ENCODE results near the gene ERBB2.

The ERBB2 gene

GRCh38 chr17:39767147-39767546 lies 67.3 kb downstream of the ERBB2 start:
- no peak for DNase-seq

- DNase-seq = peak; percentile 79
These were observed 70.2 kb downstream of the ERBB2 start for GRCh38 chr17:39769974-39770587.

- peak; percentile 41 for DNase-seq
These were observed 72.6 kb downstream of the ERBB2 start for GRCh38 chr17:39772415-39772814.

GRCh38 chr17:39772987-39773934 lies 73.4 kb downstream of the ERBB2 start:
- peak; percentile 63 for DNase-seq

GRCh38 chr17:39774047-39774446 lies 74.2 kb downstream of the ERBB2 start:
- no peak for DNase-seq

GRCh38 chr17:39775031-39775430 lies 75.2 kb downstream of the ERBB2 start:
- peak; percentile 38 for DNase-seq

GRCh38 chr17:39776252-39776651 lies 76.4 kb downstream of the ERBB2 start:
- peak; percentile 55 for DNase-seq

GRCh38 chr17:39777534-39778365 lies 77.9 kb downstream of the ERBB2 start:
- DNase-seq = peak; percentile 60
